ENCODE data around the gene LINGO1.

LINGO1 gene

DNA sequence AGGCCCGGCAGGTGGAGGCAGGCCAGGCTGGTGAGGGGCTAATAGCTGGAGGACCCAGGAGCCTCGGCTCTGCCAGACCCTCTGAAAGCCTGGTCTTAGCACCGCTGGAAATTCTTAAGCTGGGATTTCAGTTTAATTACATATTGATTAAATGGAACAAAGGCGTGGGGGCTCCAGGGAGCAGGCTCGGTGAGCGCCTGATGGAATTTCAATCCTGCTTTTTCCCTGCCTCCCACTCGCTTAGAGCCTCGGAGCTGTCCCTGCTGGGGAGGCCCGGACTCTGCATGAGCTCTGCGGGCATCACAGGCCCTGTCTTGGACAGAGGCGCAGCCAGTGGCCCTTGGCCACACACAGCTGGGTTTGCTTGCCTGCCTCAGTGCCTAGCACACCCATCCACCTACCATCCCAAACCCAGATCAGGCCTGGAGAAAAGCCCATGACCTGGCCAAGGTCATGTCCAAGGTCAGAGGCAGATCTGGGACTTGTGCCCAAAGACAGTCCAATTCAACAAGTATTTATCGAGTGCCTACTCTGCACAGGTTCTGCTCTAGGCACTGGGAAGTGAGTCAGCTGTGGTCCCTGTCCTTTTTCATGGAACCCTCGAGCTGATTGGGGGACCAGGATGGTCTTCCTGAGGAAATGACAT is 40.6 kb downstream of the LINGO1 start:
- DNase-seq: no peak

DNA sequence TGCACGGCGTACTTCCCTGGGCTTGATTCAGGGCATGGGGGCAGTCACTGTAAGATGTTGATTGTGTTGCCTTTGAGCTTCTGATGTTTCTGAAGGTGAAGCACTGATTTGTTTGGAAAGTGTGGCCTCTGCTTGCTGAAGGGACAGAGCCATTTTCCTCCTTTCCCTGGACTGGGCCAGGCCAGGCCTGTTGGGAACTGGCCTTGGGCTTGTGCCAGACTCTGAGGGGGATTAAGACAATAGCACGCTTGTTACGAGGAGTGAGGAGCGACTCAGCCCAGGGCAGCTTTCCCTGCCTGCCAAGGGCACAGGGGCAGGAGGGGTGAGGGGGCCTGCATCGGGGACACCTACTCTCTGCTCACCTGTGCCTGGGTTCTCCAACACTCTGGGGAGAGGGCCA is 42.9 kb downstream of the LINGO1 start:
- no peak for DNase-seq

DNA sequence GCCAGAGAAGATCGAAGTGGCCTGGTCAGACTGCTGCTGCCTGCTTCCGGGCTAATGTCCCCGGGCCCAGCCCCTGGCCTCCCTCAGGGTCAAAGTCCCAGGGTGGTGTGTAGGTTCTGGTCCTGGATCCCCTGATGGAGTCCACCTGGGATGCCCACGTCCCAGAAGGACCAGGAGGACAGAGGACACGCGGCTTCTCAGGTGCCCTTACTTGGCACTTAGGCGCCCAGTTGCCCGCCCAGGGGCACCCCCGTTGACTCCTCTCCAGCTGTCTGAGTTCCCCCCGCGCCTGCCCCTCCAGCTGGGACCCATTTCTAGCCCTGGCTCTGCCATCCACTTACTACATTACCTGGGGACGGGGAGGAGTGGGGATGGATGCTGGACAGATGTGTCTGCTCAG is 44.6 kb downstream of the LINGO1 start:
- no peak for DNase-seq

DNA sequence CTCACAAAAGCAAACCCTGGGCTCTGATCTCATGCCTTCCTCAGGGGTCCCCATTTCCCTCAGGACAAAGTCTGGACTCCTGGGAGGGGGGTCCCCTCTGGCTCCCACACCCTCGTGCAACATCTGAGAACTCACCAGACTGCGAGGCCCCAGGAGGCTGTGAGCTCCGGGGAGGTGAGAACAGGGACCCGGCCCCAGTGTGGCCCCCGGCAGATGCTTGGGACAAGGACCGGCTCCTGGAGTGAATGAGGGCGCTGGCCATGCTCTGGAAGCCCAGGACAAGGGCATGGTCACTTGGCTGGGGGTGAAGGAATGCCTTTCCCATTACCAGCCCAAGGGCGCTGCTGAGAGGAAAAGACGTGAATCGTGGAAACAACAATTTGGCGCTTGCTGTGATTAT is 48.0 kb downstream of the LINGO1 start:
- no peak for DNase-seq

DNA sequence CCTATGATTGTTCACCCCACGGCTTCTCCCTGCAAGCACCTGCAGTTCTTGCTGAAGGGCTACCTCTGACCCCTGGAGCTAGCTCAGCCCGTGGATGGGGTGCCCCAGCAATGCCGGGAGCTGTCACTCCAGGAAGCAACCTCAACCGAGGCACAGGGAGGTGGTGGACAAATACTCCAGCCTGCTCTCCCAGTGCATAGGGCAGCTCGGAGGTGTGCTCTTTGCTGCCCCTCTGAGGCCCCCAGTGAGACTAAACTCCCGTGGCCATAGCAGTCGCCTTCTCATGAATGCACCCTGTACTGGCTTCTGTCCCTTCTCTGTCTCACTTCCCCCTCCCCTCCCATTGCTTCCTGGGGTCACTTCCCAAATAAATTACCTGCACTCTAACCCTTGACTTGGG is 48.5 kb downstream of the LINGO1 start:
- no peak for DNase-seq

DNA sequence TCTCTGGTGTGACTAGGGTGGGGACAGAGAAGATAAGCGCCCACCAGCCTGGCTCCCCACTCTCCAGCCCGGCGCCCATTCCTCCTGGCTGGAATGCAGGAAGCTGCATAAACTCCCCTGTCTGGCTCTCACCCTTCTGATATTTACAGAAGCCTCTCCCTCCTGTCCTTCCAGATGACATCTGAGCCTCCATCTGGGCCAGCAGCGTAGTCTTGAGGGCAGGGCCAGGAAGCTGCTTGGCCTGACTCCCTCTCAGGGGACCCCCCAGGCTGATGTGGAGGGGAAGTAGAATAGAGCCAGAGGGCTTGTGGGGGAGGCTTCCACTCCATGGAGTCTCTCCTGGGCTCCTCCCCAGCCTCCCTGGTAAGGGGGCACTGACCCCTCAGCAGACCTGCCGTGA is 49.9 kb downstream of the LINGO1 start:
- no peak for DNase-seq

DNA sequence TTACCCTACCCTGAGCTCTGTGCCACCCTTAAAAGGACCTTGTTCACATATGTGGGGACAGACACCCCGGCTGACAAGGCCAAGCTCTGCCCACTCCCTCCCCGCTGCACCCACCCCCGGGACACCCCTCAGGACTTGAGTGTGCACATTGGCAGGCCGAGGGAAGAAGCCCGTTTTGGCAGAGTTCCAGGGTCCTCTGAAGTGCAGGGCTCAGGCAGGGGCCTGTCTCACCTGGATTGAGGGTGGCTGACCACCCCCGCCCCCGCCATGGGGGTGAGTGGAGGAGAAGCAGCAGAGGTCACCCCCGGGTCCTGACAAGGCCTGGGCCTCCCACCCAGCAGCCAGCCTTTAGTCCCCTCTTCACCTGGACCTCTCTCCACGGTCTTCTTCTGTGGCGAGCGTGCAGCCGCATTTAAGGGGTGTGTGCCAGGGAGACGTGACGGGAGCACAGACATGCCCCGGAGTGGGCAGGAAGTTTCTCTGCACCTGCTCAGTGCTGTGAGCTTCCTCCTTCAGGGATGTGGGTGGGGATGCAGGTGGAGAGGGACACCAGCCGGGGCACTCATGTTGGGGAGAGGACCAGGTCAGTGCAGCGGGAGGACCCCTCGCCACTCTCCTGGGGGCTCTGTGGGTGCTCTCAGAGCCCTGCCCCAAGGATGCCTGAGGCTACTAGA is 50.7 kb downstream of the LINGO1 start:
- no peak for DNase-seq

DNA sequence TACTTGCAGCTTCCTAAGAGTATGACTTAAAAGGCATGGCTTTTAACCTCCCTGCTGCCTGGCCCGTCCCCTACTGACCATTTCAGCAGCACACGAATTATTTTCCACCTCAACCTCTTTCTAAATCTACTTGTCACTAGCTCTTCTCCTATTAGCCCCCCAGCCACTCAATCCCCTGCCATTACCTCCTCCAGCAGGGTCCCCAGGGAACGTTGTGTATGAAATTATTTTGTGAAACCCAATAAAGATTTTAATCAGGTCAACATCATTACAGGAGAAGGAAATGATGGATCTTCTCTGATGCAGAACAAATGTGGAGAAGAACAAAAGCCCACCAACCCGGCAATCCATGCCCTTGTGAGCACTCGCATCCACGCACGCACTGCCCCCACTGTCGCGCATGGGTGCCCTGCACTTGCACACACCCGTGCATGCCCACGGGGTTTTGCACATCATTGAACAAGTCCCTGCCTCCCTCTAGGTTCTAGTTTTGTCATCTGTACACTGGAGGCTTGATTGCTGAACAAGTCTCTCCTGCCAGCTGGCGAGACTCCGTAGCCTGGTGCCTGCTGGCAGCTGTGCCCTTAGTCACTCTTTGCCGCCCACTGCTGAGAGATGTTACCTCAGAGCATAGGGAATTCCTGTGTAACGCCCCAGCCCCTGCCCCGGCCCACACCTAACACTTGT is 51.6 kb downstream of the LINGO1 start:
- DNase-seq: no peak

DNA sequence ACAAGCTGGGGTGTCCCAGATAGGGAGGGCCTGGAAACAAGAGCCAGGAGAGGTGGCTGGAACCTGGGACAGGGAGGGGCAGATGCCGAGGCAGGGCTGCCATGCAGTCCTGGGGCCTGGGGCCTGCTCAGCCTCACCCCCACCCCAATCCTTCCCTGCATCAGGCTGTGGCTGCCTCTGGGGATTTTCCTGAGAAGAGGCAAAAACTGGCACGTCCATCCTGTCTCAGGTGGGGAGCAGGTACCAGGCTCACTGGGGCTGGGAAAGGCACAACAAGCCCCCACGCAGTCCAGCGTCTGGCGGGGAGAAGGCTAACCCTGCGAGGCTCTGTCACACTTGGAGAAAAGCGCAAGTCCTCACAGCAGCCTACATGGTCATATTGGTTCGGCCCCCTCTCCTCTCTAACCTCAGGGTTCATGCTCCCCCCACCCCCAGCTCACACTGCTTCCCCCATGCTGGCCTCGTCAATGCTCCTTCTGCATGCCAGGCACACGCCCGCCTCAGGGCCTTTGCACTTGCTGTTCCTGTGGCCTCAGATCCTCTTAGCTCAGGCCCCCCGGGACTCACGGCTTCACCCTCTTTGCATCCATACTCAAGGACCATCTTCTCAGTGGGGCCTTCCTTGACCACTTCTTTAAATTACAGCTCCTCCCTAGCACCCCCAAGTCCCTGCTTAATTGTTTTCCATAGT is 53.1 kb downstream of the LINGO1 start:
- no peak for DNase-seq

DNA sequence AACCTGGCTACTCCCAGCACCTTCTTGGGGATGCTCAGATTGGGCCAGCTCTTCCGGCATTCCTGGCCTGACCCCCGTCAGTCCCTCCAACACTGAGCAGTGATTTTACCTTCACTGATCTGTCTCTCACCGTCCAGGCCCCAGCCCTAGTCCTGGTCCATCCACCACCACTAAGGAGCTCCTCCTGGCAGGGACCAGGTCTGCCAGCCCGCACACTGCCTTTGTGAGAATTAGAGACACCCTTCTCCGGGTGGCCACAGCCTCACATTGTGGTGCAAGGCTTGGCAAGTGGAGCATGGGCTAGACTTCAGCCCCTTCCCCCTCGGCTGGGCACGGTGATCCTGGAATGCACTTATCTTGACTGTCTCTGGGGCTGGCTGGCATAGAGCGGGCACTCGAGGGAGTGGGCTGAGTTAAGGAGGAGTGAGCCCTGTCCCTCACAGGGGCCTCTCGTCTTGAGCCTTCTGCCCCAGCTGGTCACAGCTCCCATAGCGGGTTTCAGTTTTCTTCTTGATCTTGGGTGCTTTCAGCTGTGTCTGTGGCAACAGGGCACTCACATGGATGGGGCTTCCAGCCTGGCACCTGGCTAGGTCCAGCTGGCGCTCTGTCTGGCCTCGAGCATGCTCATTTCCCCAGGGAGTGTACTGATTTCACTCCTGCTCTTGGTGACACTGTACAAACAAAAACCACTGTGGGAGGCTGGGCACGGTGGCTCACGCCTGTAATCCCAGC is 53.9 kb downstream of the LINGO1 start:
- DNase-seq: no peak

DNA sequence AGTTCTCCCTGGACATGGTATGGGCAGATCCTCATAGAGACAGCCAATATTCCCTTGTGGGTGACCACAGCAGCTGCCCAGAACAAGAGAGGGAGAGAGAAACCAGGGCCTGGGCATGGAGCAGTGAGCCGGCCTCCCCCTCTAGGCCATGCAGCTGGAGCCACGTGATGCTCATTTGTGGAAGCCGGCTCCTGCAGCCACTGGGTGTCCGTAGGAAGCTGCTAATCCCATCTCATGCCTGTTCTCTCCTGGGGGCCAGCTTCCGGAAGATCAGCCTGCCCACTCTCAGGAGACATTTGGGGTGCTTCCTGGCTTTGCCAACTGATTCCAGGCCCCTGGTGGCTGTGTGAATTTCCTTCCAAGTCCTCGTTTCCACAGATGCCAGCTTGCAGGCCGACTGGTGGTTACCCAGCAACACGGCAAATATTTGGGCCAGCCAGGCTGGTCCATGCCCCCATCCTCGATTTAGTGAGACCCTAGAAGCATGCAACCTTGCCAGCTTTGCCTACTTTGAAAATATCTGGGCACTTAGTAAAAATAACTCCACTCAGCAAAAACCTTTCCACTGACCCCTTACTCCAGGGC is 55.3 kb downstream of the LINGO1 start:
- no peak for DNase-seq

DNA sequence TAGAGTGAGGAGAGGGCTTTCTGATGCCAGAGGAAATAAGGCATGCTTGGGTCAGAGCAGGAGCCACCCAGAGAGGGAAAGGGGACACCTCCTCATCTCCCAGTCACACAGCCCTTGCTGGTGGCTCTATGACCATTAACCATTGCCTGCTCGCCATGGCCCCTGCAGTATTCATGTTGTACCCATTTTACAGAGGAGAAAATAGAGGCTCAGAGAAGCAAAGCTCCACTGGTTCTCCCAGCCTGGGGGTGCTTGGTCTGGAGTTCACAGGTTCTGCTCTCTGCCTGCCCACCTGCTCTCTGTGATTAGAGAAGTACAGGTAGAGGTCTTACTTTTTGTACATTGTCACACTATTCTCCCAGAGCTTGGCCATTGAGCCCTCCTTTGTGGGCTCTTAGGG is 56.2 kb downstream of the LINGO1 start:
- DNase-seq: no peak

DNA sequence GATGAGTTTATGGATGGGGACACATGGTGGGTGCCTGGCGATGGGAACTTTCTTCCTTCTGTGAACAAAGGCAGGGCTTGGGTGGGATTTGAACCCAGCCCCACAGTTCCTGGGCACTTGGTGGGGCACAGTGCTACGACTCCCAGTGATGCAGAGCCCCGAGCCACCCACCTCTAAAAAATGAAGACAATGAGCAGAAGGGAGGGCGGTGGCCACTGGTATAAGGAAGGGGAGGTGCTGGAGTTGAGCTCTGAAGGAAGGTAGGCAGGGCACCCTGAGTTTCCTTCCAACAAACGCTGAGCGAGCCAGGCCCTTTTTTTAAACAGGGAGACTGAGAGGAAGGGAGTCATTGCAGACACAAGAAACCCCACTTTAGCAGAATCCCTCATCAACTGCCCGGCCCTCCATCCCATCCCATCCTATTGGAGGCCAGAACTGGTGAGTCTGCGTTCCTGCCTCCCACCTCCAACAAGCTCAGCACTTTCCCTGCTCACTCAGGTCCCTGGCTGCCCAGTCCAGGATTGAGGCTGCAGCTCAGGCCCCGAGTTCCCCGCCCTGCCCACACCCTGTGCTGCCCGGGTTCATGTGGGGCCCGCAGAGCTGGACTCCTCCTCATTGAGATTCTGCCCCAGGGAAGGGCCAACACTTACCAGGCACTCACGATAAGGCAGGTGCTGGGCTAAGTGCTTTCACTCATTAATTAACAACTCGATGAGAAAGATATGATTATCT is 57.3 kb downstream of the LINGO1 start:
- DNase-seq: no peak

DNA sequence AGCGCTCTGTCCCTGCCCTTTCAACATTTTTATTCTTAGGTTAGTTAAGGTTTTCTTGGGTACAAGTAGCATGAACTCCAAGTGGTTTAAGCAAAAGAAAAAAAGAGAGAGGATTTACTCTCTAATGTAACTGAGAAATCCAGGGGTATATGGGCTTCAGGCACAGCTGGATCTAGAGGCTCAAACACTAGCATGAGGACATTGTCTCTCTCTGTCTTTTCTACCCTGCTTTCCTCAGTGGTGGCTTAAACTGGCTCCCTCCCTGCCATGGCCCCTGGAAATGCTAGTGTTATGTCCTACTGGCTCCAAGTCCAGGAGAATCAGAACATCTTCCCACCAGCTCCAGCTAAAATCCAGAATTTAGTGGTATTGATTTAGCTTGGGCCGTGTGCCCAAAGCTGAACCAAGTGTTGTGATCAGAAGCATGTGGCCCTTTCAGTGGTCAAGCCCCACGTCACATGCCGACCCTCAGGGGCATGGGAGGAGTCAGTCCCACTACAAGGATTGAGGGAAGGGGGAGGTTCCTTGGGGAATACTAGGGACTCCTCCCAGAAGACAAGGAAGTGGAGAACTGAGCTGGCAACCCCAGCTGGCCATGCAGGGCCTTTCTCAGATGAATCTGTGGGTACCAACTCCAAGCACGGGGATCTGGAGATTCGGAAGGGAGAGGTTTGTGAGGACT is 58.0 kb downstream of the LINGO1 start:
- DNase-seq: no peak

DNA sequence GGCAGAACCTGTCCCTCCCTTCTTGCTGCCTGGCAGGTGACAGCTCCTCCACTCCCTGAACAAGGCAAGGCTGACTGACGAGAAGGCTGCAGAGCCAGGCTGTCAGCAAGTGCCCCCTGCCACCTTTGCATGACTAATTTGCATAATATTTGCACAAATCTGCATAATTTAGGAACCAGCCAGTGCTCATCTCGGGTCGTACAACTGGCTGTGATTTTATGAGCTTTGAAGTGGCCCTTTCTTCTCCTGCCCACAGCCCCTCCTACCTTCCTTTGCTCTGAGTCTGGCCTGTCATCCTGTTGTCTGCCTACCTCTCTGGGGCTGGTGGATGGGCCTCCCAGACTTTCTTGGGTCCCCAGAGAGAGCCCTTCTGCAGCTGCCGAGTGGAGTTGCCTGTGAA is 58.9 kb downstream of the LINGO1 start:
- DNase-seq: no peak

DNA sequence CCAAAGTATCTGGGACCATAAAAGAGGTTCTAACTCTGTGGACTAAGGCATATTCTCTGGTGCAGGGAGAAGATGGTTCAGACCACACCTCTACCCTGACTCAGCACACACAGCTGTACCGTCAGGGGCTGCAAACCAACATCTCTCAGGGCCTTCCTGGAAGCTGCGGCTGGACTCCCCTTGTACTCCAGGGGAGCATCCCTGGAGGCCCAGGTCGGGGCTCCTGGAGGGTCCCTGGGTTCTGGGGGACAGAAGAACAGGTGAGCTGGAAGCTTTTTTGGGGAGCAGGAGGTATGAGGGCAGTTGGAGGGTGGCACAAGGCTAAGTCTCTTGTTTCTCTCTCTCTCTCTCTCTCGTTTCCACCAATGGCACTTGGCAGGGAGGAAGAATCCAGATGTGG is 60.5 kb downstream of the LINGO1 start:
- DNase-seq: no peak

DNA sequence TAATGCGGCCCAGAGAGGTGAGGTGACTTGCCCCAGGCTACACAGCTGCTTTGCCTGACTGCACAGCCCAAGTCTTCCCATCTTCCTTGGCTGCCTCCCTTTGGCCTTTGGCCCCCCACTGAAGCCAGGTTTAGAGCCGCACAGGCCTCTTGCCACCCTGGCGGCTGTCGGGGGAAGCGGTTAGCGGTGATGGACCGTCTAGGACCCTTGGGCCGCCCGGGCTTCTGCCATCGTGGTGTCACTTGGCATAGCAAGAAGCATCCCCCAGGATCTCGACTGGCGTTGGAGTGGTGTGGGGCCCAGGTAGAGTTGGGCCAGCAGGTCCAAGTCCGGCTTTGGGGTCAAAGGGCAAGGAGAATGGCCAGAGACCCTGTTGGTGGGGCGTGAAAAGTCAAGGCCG is 61.0 kb downstream of the LINGO1 start:
- no peak for DNase-seq

DNA sequence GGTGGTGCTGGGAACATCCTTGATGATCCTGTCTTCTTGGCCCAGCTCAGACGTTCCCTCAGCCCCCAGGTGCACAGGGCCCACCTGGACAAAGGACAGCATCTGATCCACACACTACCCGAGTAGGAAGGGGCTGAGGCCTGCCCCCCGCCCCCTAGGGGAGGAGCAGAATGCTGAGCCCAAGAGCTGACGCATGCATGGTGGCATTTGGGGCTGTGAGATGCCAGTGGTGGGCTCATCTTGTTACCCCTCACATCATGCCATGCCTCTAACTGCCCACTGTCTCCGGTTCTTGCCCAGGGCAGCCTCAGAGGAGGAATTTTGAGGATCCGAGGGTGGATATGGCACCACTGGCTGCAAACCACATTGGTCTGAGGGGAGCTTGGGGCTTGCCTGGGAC is 61.5 kb downstream of the LINGO1 start:
- no peak for DNase-seq

DNA sequence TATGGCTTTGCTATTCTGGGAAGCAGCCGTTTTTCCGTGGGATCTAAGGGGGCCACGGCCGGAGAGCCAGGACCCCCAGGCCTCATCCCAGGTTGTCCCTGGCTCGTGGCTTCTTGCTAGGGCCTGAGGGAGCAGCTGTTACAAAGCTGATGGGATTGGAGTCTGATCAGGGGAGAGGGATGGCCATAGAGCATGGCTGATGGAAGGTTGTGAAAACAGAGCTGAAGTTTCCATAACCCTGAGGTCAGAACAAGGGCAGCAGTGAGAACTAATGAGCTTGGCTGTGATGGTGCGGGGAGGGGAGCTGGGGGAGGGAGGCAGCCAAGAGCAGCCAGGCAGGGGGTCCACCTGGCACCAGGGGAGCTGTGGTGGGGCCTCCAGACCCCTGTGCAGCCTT is 63.0 kb downstream of the LINGO1 start:
- no peak for DNase-seq

DNA sequence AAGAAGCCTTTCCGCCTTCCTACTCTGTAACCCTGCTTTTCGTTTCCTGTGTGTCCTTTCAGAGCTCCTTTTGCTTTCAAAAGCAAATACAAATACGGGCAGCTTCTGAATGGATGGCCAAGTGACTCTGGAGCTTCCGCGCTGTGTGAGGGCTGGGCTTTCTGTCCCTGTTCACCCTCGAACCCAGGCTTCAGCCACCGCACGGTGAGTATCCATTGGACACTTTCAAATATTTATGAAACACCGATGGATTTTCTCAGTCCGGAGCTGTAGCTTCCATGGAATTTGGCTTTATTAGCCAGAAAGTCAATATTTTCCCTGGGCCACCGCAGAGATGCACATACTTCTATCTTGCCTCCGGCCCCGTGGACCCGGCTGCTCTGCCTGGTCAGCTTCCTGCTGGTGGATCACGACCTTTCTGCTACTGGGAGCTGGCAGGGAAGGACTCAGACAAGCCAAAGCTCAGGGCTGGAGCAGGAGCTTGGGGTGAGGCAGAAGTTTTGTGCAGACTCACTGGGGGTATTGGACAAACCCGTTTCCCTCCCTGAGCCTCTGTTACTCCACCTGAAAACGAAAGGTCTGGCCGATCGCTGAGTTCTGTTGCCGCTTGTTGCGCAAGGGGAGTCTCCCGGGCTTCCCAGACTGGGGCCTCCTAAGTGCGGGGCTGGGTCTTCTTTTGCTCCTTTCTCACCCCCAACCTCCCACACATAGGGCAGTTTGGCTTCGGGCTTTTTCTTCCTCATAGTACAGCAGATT is 63.6 kb downstream of the LINGO1 start:
- DNase-seq: no peak
